Hematopoietic multipotent progenitor cell treated with erythropoietin and hydrocortisone succinate and interleukin-3 and kit ligand, for 15 days (in vitro differentiated cells): ENCODE results near the gene HSPD1.
"Not testable (repeated sequence)": the region's sequence is repeated elsewhere in the genome, so short reads cannot be mapped to it uniquely, and the experiment has no call there.

Experiments used
- DNase-seq: peaks from one replicate; pipeline ENCODE4 v3.0.0-alpha.2; 2015; ENCODE audit warnings: low spot score

Gene HSPD1

DNA sequence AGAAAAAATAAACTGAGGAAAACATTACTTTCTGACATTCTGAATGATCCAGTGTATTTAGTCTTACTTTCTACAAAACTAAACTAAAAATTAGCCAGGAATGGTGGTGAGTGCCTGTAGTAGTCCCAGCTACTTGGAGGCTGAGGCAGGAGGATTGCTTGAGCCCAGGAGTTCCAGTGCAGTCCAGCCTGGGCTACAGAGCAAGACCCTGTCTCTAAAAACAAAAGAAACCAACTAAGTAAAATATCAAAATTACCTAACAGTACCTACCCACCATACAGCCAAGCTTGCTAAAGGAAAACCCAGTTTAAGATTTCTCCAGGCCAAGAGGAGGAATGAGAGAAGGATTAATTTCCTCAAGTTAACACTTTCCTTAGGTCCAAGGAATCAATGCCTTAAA lies 2.9 kb downstream of the HSPD1 start:
- DNase-seq, result no peak

DNA sequence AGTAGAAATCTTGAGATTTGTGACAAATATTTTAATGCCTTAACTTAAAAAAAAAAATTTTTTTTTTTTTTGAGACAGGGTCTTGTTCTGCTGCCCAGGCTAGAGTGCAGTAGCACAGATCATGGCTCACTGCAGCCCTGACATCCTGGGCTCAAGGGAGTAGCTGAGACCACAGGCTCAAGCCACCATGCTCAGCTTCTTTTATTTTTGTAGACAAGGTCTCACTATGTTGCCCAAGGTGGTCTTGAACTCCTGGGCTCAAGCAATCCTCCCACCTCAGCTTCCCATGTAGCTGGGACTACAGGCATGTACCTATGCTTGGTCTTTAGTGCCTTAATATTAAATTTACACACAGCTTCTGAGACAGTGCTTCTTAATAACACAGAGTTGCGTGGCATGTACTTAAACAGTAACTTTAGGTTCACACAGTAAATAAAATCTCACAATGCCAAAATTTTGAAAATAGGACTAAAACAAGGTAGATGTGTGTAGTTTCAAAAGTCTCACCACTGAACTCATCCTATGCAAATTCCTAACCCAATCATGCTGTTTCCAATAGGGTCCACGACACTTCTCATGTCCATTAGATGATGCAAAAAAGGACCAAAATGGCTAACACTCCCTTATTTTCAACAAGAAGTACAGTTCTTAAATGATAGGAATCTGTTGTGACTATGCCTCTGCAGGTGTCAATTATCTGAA lies 4.1 kb downstream of the HSPD1 start:
- no peak for DNase-seq

DNA sequence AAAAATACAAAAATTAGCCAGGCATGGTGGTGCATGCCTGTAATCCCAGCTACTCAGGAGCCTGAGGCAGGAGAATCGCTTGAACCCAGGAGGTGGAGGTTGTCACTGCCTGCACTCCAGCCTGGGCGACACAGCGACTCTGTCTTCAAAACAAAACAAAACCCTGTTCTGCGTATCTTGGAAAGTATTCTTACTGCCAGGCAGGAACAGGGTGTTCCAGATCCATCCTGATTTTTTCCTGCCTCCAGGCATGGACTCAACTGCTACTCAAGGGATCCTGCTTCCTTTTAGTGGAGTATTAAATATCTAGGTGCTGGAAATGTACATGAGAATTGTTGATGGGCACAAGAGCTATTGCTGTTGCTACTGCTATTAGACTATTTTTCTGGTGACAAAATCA lies 12.3 kb downstream of the HSPD1 start:
- no peak for DNase-seq

- DNase-seq, result no peak
These were observed 13.5 kb downstream of the HSPD1 start for GRCh38 chr2:197486175-197486574.

- DNase-seq, result not testable (repeated sequence)
These were observed 15.4 kb downstream of the HSPD1 start for GRCh38 chr2:197484248-197484647.

DNA sequence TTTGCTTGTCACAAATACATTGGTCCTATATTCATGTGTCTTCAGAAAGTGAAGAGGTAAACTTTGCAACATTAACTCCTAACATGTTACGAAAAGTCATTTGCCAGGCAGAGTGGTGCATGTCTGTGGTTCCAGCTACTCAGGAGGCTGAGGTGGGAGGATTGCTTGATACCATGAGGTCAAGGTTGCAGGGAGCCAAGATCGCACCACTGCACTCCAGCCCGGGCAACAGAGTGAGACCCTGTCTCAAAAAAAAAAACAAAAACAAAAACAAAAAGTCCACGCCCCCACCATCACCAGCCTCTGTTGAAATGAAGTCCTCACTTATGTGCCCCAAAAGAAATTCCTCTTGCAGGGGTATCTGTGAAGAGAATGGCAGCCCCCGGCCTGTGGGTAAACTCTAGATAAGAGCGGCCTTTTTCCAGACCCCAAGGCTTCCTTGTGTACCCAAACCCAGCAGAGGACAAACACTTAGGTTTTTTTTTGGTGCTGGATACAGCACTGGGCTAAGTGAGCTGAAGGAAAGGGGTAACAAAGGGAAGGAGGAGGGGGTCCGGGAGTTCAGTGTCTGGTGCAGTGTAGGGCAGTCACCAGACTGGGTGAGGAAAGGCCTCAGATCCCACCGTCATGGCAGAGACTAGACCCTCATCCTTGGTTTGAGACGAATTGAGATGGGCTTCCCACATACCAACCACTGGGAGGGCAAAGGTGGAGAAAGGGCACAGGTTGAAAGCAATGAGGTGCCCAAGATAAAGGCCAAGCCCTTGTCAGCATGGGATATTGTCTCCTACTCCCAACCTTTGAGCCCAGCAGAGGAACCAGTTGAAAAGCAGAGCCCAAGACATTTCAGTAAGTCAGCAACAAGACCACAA lies 19.2 kb downstream of the HSPD1 start:
- DNase-seq, result no peak

GRCh38 chr2:197477797-197478196 lies 21.8 kb downstream of the HSPD1 start:
- peak; percentile 73 for DNase-seq

DNA sequence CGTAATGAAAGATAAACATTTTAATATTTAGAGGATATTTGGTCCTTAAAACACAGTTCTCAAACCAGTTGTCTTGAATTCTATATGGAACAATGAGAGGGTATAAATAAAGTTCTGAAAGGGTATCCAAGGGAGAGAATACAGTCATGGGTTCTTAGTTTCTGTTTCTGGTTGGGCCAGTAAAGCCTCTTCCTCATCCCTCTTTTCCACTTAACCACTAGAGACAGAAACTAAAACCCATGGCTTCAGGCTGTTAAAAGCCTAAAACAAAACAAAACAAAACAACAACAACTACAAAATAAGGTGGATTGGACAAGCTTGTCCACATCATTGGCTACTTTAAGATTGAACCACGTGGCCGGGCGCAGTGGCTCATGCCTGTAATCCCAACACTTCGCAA lies 27.5 kb downstream of the HSPD1 start:
- DNase-seq, result no peak

DNA sequence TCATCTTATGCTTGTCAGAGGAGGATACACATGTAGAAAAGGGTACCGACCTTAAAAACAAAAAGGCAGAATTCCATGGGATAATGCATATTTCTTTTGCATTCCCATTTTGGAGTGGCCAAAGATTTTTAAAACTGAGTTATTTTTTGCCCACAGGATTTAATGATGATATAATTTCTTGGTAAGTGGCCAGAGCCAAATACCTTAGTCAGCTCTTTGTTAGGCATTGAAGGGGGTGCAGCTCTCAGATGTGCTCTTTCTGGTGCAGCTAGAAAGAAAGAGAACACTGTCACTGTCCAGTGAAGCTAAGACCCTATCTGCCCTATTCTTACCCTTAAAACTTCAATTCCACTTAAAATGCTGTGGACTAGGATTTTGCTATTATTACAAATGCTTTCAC lies 35.5 kb downstream of the HSPD1 start:
- DNase-seq, result no peak

- DNase-seq, result peak; percentile 48
These were observed 38.6 kb downstream of the HSPD1 start for GRCh38 chr2:197461057-197461456.

- DNase-seq, result peak; percentile 37
These were observed 39.0 kb downstream of the HSPD1 start for GRCh38 chr2:197460649-197461048.

DNA sequence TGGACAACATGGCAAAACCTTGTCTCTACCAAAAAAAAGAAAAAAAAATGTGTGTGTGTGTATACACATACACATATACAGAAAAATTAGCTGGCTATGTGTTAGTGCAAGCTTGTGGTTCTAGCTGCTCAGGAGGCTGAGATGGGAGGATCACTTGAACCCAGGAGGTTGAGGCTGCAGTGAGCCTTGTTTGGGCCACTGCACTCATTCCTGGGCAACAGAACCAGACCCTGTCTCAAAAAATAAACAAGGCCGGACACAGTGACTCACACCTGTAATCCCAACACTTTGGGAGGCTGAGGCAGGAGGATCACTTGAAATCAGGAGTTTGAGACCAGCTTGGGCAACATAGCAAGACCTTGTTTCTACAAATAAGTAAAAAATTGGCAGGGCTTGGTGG lies 44.2 kb downstream of the HSPD1 start:
- no peak for DNase-seq

DNA sequence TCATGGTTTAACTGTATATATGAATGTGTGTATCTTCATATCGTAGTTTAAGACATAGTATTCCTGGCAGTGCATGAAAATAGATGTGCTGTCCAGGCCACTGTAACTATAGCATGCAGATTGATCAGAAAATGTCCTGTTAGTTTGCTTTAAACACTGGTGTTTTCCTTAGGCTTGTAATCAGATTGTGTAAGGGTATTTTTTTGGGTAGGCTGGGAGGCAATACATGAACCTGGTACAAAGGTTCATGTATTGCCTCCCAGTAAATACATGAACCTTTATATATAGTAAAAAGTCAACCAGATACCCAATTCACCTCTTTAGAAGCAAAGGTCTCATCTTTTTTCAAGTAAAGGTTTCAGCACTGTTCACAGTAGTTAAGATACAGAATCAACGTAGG lies 44.7 kb downstream of the HSPD1 start:
- DNase-seq, result no peak

DNA sequence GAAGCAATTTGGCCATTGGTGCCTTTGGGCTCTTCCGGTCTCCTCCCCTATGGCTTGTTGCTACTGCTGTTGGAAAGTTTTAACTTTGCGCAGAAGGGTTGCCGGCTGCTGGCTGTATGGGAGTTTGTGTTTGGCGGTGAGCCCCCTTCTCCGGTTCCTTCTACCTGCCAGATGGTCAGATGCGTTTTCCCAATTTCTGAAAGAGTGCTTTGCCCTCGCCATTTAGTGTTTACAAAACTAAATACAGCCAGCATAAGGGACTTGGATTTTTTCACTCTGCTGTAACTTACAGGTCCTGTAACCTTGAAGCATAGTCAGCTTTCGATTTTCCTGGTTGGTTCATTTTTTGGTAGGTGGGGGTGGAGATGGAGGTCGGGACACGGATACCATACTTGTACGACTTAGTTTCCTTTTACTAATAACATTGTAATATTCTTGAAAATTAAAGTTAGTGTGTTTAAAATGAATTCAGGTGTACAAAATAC lies 45.7 kb downstream of the HSPD1 start:
- no peak for DNase-seq

DNA sequence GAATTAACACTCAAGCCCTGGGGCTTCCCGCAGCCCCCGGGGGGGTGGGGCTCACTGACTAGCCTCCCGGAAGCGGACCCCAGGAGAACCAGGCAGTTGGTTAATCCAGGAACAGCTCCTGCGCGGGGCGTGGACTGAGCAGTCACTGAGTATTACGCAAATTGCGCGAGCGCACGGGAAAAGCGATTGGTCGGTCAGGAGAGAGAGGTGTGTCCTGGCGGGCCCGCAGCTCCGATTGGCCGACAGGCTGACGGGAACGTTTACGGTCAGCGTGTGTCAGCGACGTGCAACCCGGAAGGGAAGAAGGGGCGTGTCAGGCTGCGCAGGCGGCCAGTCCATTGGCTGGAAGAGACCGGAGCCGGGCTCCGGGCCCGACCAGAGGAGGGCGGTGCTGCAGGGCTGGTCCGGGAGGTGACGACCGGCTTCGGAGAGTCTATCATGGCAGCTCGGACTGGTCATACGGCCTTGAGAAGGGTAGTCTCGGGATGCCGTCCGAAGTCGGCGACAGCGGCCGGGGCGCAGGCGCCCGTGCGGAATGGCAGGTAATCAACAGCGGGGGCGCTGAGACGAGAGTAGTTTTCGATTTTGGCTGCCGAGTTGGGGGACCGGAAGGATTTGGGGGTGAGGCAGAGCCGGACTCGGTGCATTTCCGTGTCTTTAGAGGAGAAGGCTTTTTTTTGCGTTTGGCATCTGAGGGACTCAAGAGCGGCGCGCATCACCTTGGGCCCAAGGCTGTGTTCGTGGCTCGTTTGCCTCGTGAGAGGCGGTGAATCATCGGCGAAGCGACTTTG lies 46.3 kb downstream of the HSPD1 start, which contains the start of gene COQ10B:
Gene COQ10B (plus strand): TSS at position 430 of the 791 bp plus-strand sequence. CDS start 9 bp downstream, at position 439.
- DNase-seq, result peak; percentile 99

GRCh38 chr2:197452754-197453122 lies 46.9 kb downstream of the HSPD1 start:
- no peak for DNase-seq

- not testable (repeated sequence) for DNase-seq
These were observed 48.7 kb downstream of the HSPD1 start for GRCh38 chr2:197450935-197451358.

DNA sequence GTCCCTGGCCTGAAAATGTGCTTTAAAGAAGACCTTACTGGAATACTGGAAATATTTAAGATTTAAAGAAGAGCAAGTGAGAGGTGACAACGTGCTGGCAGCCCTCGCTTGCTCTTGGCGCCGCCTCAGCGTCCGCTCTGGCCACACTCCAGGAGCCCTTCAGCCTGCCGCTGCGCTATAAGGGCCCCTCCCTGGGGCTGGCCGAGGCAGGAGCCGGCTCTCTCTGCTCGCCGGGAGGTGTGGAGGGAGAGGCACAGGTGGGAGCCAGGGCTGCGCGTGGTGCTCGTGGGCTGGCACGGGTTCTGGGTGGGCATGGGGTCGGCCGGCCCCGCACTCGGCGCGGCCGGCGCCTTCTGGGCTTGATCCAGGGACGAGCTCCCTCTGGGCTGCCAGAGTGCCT lies 49.2 kb downstream of the HSPD1 start:
- DNase-seq, result no peak

GRCh38 chr2:197446844-197447243 lies 52.8 kb downstream of the HSPD1 start:
- DNase-seq, result peak; percentile 59

DNA sequence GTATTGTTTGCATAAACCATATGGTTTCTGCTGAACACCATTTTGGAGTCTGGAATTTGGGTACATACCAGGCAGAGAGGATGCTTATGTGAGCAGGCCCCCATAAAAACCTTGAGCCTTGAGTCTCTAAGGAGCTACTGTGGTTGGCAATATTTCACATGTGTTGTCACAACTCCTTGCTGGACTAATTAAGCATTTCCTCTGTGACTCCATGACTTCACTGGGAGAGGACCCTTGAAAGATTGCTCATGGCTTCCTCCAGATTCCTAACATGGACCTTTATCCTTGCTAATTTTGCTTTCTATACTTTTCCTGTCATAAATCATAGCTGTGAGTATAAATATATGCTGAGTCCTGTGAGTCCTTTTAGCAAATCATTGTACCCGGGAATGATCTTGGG lies 53.9 kb downstream of the HSPD1 start:
- no peak for DNase-seq

DNA sequence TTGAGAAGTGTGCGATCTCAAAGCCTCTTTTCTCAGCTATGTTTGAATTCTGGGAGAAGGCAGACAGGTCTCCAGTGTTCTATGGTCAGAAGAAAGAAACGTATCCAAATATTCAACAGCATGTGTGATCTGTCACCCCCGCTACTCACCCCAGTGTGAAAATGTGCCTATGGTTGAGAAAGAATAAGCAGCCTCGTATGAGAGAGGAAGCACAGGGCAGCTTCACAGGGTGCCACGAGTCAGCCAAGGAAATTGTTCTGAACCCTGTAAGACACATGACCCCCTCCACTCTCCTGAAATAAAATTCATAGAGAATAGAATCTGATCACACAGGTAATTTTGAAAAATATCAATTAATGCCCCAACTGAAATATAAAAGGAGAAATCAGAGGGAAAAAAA lies 56.8 kb downstream of the HSPD1 start:
- no peak for DNase-seq

DNA sequence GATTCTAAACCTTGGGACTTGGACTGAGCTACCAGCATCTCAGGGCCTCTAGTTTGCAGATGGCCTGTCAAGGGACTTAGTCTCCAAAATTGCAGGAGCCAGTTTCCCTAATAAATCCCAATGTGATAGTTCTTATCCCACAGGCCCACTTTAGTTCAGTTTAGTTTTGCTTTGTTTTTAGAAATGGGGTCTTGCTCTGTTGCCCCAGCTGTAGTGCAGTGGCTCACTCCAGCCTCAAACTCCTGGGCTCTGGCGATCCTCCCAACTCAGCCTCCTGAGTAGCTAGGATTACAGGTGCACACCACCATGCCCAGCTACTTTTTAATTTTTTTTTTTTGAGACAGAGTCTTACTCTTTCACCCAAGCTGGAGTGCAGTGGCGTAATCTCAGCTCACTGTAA lies 62.3 kb downstream of the HSPD1 start:
- DNase-seq, result no peak
